Neural cell (in vitro differentiated cells): ENCODE data around the gene PSMB11. TPM values are rescaled to one million over a fixed set of nuclear protein-coding genes. Genes with fewer than 3 reads are reported as not detected.

Experiments
- H2AFZ ChIP-seq: fragments of 200-600, 300-800 bp; sonication (generic), shearing (Covaris generic); 2 replicates; pipeline ENCODE4 v1.6.0; 2014; ENCODE audit warnings: low read depth, mild to moderate bottlenecking, antibody characterized with exemption, low read length, moderate library complexity
- H3F3A ChIP-seq: fragments of 200-600 bp; shearing (Covaris generic); 2 replicates; pipeline ENCODE4 v1.6.1; 2016; ENCODE audit warnings: mild to moderate bottlenecking, moderate library complexity, mixed read lengths, antibody characterized with exemption, low read length; ENCODE audit not compliant: insufficient read depth, poor library complexity, severe bottlenecking
- H3K27ac ChIP-seq: fragments of 200-600, 300-800 bp; sonication (generic), shearing (Covaris generic); 2 replicates; pipeline ENCODE4 v1.5.1; 2014; ENCODE audit warnings: mild to moderate bottlenecking, low read length, moderate library complexity
- H3K27me3 ChIP-seq: fragments of 300-800, 200-600 bp; sonication (generic), shearing (Covaris generic); 2 replicates; pipeline ENCODE4 v1.6.0; 2014; ENCODE audit warnings: mild to moderate bottlenecking, low read depth, low read length, moderate library complexity; ENCODE audit not compliant: insufficient read depth
- H3K36me3 ChIP-seq: fragments of 300-800, 200-600 bp; sonication (generic), shearing (Covaris generic); 2 replicates; pipeline ENCODE4 v1.5.1; 2014; ENCODE audit warnings: mild to moderate bottlenecking, antibody characterized with exemption, low read length, moderate library complexity; ENCODE audit not compliant: insufficient read depth
- H3K4me2 ChIP-seq: fragments of 300-800, 200-600 bp; sonication (generic), shearing (Covaris generic); 2 replicates; pipeline ENCODE4 v1.6.0; 2014; ENCODE audit warnings: mild to moderate bottlenecking, low read length
- H3K4me3 ChIP-seq: fragments of 300-800, 200-600 bp; sonication (generic), shearing (Covaris generic); 2 replicates; pipeline ENCODE4 v1.5.1; 2014; ENCODE audit warnings: mild to moderate bottlenecking, low read length, moderate library complexity
- H3K79me2 ChIP-seq: fragments of 200-600 bp; shearing (Covaris generic); replicated peaks from 2 replicates; pipeline ENCODE4 v1.6.0; 2014; ENCODE audit warnings: mild to moderate bottlenecking, low read length, moderate library complexity; ENCODE audit not compliant: insufficient read depth
- H3K9ac ChIP-seq: fragments of 300-800, 200-600 bp; sonication (generic), shearing (Covaris generic); 2 replicates; pipeline ENCODE4 v1.6.1; 2016; ENCODE audit warnings: mild to moderate bottlenecking, low read length, mixed read lengths
- H3K9me2 ChIP-seq: fragments of 200-600 bp; shearing (Covaris generic); 2 replicates; pipeline ENCODE4 v1.6.1; 2016; ENCODE audit warnings: mild to moderate bottlenecking, low read length, mixed read lengths; ENCODE audit not compliant: insufficient read depth
- H3K9me3 ChIP-seq: fragments of 200-600, 300-800 bp; sonication (generic), shearing (Covaris generic); 2 replicates; pipeline ENCODE4 v1.6.1; 2016; ENCODE audit warnings: mild to moderate bottlenecking, mixed run types, low read length, moderate library complexity, mixed read lengths
- H4K20me1 ChIP-seq: fragments of 200-600 bp; shearing (Covaris generic); 2 replicates; pipeline ENCODE4 v1.6.1; 2016; ENCODE audit warnings: mild to moderate bottlenecking, mixed run types; ENCODE audit not compliant: insufficient read depth
- EP300 ChIP-seq: fragments of 450-650 bp; conservative IDR thresholded peaks from 2 replicates; pipeline ENCODE4 v1.6.1; 2014; ENCODE audit warnings: antibody characterized with exemption, mild to moderate bottlenecking, moderate library complexity; ENCODE audit not compliant: poor library complexity, severe bottlenecking
- EZH2 ChIP-seq: fragments of 200-600, 300-800 bp; shearing (Covaris generic), sonication (generic); IDR thresholded peaks from 2 replicates; pipeline ENCODE4 v1.6.1; 2014; ENCODE audit warnings: antibody characterized with exemption, low read length, borderline replicate concordance, mild to moderate bottlenecking; ENCODE audit not compliant: insufficient read depth, poor library complexity, severe bottlenecking
- MXI1 ChIP-seq: fragments of 450-650 bp; conservative IDR thresholded peaks from 2 replicates; pipeline ENCODE4 v1.6.1; 2014; ENCODE audit warnings: antibody characterized with exemption, mild to moderate bottlenecking; ENCODE audit not compliant: poor library complexity, severe bottlenecking
- POLR2AphosphoS5 ChIP-seq: IDR thresholded peaks from 2 replicates; pipeline ENCODE4 v1.6.1; 2012
- RAD21 ChIP-seq: fragments of 450-650 bp; conservative IDR thresholded peaks from 2 replicates; pipeline ENCODE4 v1.6.1; 2014; ENCODE audit warnings: antibody characterized with exemption, mild to moderate bottlenecking, moderate library complexity
- SMC3 ChIP-seq: fragments of 450-650 bp; conservative IDR thresholded peaks from 2 replicates; pipeline ENCODE4 v1.6.1; 2014; ENCODE audit warnings: antibody characterized with exemption, mild to moderate bottlenecking, moderate library complexity; ENCODE audit not compliant: poor library complexity
- TAF1 ChIP-seq: IDR thresholded peaks from 2 replicates; pipeline ENCODE4 v1.6.1; 2012; ENCODE audit warnings: low read depth
- polyA plus RNA-seq: library from polyadenylated mRNA; depleted of rRNA; stranded (reverse); fragments of >200 nt; gene quantifications from 2 replicates; pipeline ENCODE4 v1.2.3, GENCODE V29; 2014
- TF ChIP-seq, protein P1 (sequence below): fragments of 450-650 bp; IDR thresholded peaks from 2 replicates; pipeline ENCODE4 v1.5.1; 2014; ENCODE audit warnings: antibody characterized with exemption, mild to moderate bottlenecking, moderate library complexity; ENCODE audit not compliant: poor library complexity, severe bottlenecking
- TF ChIP-seq, protein P2 (sequence below): IDR thresholded peaks from 2 replicates; pipeline ENCODE4 v1.6.1; 2012; ENCODE audit warnings: borderline replicate concordance

Gene PSMB11
- polyA plus RNA-seq, 1 donor from 2014 or later: not detected

DNA sequence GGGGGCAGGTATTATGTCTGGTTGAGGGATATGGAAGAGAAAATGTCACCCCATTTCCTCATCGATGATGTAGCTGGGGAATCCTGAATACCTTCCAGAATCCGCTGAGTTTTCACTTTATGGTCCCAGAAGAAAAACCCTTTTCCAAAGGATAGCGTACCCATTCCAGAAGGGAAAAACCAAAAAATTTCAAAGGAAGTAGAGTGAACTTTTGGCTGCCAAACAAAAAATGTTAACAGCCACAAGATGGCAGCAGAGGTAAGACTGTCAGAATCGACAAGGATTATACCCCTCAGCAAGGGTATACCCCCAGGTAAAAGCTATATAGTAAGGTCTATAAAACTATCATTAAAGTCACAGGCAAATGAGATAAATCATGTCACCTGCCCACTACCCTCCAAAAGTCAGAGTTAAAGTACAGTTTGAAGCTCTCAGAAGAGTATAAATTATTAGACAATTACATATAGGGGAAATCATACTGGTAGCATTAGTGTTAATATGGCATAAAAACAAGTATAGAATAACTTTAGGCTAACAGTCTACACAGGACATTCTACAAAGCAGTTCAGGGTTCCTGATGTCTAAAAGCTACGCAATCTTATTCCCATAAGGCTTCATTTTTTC is 34.9 kb downstream of the PSMB11 start:
- Histone ChIP-seq H3K27ac (no peak overlapping the region), H3K79me2 (peaks cover 9% of the 10 kb centered on the region), H3K4me2 (no peak overlapping the region), H2AFZ (no peak overlapping the region), H3K27me3 (no peaks in the 10 kb centered on the region), H3K9me3 (no peaks in the 10 kb centered on the region), H3K9me2 (no peaks in the 10 kb centered on the region), H4K20me1 (no peaks in the 10 kb centered on the region), H3K4me3 (no peak overlapping the region), H3F3A (no peaks in the 10 kb centered on the region), H3K36me3 (peaks cover 19% of the 10 kb centered on the region), H3K9ac (no peak overlapping the region)
- TF ChIP-seq EP300 (no peak), SMC3 (peak; percentile 64), RAD21 (peak; percentile 55), MXI1 (no peak), POLR2AphosphoS5 (no peak), TAF1 (no peak), EZH2 (no peak)
- TF ChIP-seq, protein P1, sequence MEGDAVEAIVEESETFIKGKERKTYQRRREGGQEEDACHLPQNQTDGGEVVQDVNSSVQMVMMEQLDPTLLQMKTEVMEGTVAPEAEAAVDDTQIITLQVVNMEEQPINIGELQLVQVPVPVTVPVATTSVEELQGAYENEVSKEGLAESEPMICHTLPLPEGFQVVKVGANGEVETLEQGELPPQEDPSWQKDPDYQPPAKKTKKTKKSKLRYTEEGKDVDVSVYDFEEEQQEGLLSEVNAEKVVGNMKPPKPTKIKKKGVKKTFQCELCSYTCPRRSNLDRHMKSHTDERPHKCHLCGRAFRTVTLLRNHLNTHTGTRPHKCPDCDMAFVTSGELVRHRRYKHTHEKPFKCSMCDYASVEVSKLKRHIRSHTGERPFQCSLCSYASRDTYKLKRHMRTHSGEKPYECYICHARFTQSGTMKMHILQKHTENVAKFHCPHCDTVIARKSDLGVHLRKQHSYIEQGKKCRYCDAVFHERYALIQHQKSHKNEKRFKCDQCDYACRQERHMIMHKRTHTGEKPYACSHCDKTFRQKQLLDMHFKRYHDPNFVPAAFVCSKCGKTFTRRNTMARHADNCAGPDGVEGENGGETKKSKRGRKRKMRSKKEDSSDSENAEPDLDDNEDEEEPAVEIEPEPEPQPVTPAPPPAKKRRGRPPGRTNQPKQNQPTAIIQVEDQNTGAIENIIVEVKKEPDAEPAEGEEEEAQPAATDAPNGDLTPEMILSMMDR: peak; percentile 74
- TF ChIP-seq, protein P2, sequence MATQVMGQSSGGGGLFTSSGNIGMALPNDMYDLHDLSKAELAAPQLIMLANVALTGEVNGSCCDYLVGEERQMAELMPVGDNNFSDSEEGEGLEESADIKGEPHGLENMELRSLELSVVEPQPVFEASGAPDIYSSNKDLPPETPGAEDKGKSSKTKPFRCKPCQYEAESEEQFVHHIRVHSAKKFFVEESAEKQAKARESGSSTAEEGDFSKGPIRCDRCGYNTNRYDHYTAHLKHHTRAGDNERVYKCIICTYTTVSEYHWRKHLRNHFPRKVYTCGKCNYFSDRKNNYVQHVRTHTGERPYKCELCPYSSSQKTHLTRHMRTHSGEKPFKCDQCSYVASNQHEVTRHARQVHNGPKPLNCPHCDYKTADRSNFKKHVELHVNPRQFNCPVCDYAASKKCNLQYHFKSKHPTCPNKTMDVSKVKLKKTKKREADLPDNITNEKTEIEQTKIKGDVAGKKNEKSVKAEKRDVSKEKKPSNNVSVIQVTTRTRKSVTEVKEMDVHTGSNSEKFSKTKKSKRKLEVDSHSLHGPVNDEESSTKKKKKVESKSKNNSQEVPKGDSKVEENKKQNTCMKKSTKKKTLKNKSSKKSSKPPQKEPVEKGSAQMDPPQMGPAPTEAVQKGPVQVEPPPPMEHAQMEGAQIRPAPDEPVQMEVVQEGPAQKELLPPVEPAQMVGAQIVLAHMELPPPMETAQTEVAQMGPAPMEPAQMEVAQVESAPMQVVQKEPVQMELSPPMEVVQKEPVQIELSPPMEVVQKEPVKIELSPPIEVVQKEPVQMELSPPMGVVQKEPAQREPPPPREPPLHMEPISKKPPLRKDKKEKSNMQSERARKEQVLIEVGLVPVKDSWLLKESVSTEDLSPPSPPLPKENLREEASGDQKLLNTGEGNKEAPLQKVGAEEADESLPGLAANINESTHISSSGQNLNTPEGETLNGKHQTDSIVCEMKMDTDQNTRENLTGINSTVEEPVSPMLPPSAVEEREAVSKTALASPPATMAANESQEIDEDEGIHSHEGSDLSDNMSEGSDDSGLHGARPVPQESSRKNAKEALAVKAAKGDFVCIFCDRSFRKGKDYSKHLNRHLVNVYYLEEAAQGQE: no peak

DNA sequence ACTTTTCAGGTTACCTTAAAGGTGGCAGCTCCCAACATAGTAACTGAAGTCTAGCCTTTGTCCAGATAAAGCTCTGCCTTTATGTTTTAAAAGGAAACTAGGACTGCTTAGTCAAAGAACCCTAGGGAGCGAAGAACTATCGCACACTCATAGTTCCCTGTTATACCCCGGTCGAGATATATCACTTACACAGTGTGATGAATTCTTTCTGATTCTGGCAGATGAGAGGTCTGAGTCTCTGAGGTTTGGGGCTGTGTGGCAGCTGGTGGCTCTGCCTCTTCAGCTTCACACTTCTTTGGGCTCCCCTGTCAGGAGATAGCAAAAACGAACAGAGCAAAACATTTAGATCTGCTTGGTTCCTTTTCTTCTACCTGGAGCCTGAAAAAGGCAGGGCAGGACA is 36.0 kb downstream of the PSMB11 start:
- no peak for TF ChIP-seq POLR2AphosphoS5
- TF ChIP-seq, protein P1: no peak
- no peak for TF ChIP-seq EP300
- no peak for TF ChIP-seq RAD21
- TF ChIP-seq, protein P2: no peak
- TF ChIP-seq SMC3: no peak
- TF ChIP-seq MXI1: no peak
- TF ChIP-seq TAF1: no peak
- TF ChIP-seq EZH2: no peak
- H3K9me3 ChIP-seq: no peaks in the 10 kb centered on the region
- no peaks in the 10 kb centered on the region for H4K20me1 ChIP-seq
- no peaks in the 10 kb centered on the region for H3F3A ChIP-seq
- no peak overlapping the region for H3K4me3 ChIP-seq
- peaks cover 19% of the 10 kb centered on the region for H3K36me3 ChIP-seq
- H3K9ac ChIP-seq: no peak overlapping the region
- H3K4me2 ChIP-seq: no peak overlapping the region
- H3K27ac ChIP-seq: no peak overlapping the region
- H3K79me2 ChIP-seq: no peaks in the 10 kb centered on the region
- H3K27me3 ChIP-seq: no peaks in the 10 kb centered on the region
- no peaks in the 10 kb centered on the region for H3K9me2 ChIP-seq
- no peak overlapping the region for H2AFZ ChIP-seq
